ENCODE measurements around the gene CSNK2A2. TPM values are rescaled to one million over a fixed set of nuclear protein-coding genes. Genes with fewer than 3 reads are reported as not detected.

The CSNK2A2 gene
- total RNA-seq, 1 donor from 2014 or later, result 87.6 TPM

GRCh38 chr16:58195771-58196170 is 2.1 kb downstream of the CSNK2A2 start:
- H3K9me3 Mint-ChIP-seq (ENCODE audit: unreplicated experiment), result peaks cover 6% of the 10 kb centered on the region
- DNase-seq, result no peak
- no peak overlapping the region for H3K27ac Mint-ChIP-seq (ENCODE audit: unreplicated experiment)
- H3K4me1 Mint-ChIP-seq (ENCODE audit: low read depth, unreplicated experiment), result peaks cover 6% of the 10 kb centered on the region
- H3K27me3 Mint-ChIP-seq (ENCODE audit: unreplicated experiment), result peaks cover 9% of the 10 kb centered on the region
- no peaks in the 10 kb centered on the region for H3K36me3 Mint-ChIP-seq (ENCODE audit: unreplicated experiment)
- H3K4me3 Mint-ChIP-seq (ENCODE audit: unreplicated experiment), result no peak overlapping the region
- TF ChIP-seq, protein P1, sequence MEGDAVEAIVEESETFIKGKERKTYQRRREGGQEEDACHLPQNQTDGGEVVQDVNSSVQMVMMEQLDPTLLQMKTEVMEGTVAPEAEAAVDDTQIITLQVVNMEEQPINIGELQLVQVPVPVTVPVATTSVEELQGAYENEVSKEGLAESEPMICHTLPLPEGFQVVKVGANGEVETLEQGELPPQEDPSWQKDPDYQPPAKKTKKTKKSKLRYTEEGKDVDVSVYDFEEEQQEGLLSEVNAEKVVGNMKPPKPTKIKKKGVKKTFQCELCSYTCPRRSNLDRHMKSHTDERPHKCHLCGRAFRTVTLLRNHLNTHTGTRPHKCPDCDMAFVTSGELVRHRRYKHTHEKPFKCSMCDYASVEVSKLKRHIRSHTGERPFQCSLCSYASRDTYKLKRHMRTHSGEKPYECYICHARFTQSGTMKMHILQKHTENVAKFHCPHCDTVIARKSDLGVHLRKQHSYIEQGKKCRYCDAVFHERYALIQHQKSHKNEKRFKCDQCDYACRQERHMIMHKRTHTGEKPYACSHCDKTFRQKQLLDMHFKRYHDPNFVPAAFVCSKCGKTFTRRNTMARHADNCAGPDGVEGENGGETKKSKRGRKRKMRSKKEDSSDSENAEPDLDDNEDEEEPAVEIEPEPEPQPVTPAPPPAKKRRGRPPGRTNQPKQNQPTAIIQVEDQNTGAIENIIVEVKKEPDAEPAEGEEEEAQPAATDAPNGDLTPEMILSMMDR (IDR thresholded peaks at IDR 0.05; ENCODE audit: partially characterized antibody, unreplicated experiment), result no peak

GRCh38 chr16:58195344-58195743 is 2.6 kb downstream of the CSNK2A2 start:
- TF ChIP-seq, protein P1 (IDR thresholded peaks at IDR 0.05; ENCODE audit: partially characterized antibody, unreplicated experiment), result no peak
- peaks cover 6% of the 10 kb centered on the region for H3K4me1 Mint-ChIP-seq (ENCODE audit: low read depth, unreplicated experiment)
- no peak for DNase-seq
- no peak overlapping the region for H3K4me3 Mint-ChIP-seq (ENCODE audit: unreplicated experiment)
- H3K27ac Mint-ChIP-seq (ENCODE audit: unreplicated experiment), result no peak overlapping the region
- no peaks in the 10 kb centered on the region for H3K36me3 Mint-ChIP-seq (ENCODE audit: unreplicated experiment)
- peaks cover 9% of the 10 kb centered on the region for H3K27me3 Mint-ChIP-seq (ENCODE audit: unreplicated experiment)
- peaks cover 6% of the 10 kb centered on the region for H3K9me3 Mint-ChIP-seq (ENCODE audit: unreplicated experiment)

DNA sequence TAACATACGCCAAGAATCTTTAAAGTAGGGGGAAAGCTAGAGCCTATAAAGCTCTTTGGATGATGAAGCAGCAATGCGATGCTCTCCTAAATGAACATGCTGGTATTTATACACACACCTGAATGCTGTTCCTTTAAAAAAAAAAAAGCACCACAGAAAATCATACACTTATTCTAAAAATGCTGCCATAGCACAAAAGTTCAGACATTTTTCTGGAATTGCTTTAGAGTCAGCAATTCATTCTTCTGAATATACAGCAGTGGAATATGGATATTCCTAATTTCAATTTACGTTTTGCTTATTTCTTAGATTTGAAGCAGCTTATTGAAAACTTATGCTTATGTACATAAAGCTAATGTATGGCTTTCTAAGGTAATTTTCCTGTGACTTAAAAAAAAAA is 3.1 kb downstream of the CSNK2A2 start:
- TF ChIP-seq, protein P1 (IDR thresholded peaks at IDR 0.05; ENCODE audit: partially characterized antibody, unreplicated experiment), result no peak
- Mint-ChIP-seq H3K36me3 (ENCODE audit: unreplicated experiment) (no peaks in the 10 kb centered on the region), H3K4me1 (ENCODE audit: low read depth, unreplicated experiment) (peaks cover 6% of the 10 kb centered on the region), H3K27me3 (ENCODE audit: unreplicated experiment) (peaks cover 9% of the 10 kb centered on the region), H3K27ac (ENCODE audit: unreplicated experiment) (no peak overlapping the region), H3K9me3 (ENCODE audit: unreplicated experiment) (peaks cover 6% of the 10 kb centered on the region), H3K4me3 (ENCODE audit: unreplicated experiment) (no peak overlapping the region)
- DNase-seq, result no peak

DNA sequence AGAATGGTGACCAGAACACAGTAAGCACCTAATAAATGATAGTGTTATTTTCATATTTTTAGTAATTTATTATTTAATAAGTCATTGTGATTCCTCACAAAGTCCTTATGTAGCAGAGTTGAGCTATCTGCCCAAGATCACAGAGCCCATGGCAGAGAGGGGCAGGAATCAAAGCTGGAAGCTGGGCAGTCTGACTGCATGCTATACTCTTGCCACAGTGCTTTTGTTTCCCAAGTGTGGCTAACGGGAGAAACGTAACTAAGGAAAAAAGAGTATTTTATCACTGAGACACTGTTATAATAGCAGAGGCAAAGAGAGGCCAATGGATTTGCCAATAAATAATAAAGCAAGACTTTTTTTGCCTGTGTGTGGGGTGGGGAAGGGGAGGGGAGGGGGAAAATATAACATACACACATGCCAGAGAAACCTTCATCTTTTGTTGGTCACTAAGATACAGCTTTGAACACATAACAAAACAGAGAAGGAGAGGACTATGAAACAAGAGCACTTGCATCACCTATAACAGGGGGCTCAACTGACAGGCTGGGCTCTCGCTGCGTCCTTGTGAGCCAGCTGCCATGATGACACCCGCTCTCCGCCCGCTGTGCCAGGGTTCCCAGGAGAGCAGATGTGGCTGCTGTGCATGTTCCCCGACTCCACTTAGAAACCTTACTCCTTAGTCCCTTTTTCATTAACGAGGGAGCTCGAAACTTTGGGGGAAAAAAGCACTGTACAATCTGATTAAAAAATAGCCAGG is 10.1 kb downstream of the CSNK2A2 start:
- no peaks in the 10 kb centered on the region for H3K27me3 Mint-ChIP-seq (ENCODE audit: unreplicated experiment)
- no peaks in the 10 kb centered on the region for H3K9me3 Mint-ChIP-seq (ENCODE audit: unreplicated experiment)
- no peaks in the 10 kb centered on the region for H3K4me1 Mint-ChIP-seq (ENCODE audit: low read depth, unreplicated experiment)
- no peak overlapping the region for H3K4me3 Mint-ChIP-seq (ENCODE audit: unreplicated experiment)
- no peak for DNase-seq
- H3K27ac Mint-ChIP-seq (ENCODE audit: unreplicated experiment), result no peak overlapping the region
- no peaks in the 10 kb centered on the region for H3K36me3 Mint-ChIP-seq (ENCODE audit: unreplicated experiment)
- TF ChIP-seq, protein P1 (IDR thresholded peaks at IDR 0.05; ENCODE audit: partially characterized antibody, unreplicated experiment), result no peak

DNA sequence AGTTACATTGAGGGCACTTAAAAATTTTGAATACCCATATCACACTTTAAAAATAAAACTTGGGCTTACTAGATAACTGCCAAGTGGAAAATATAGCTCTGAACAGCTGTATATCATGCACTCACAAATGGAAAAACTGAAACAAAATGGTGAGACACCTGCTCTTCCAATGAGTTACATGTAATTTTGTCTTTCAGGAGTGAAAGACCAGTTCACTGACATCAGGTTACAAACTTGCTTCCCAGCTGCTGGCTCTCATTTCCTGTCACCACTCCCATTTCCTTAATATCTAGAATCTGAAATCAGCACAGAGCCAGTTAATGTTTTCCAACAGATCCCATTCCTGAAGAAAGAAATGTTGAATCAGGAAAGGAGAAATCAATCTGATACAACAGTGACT is 10.8 kb downstream of the CSNK2A2 start:
- Mint-ChIP-seq H3K4me1 (ENCODE audit: low read depth, unreplicated experiment) (no peaks in the 10 kb centered on the region), H3K27me3 (ENCODE audit: unreplicated experiment) (no peaks in the 10 kb centered on the region), H3K27ac (ENCODE audit: unreplicated experiment) (no peak overlapping the region), H3K4me3 (ENCODE audit: unreplicated experiment) (no peak overlapping the region), H3K36me3 (ENCODE audit: unreplicated experiment) (no peaks in the 10 kb centered on the region), H3K9me3 (ENCODE audit: unreplicated experiment) (no peaks in the 10 kb centered on the region)
- TF ChIP-seq, protein P1 (IDR thresholded peaks at IDR 0.05; ENCODE audit: partially characterized antibody, unreplicated experiment), result no peak
- DNase-seq, result no peak

All from glutamatergic neuron (in vitro differentiated cells).